Vagina (tissue), 2 donors: ENCODE data around the gene CISD1. TPM values are rescaled to one million over a fixed set of nuclear protein-coding genes. Genes with fewer than 3 reads are reported as not detected.

Experiments
- DNase-seq, 2 donors: peaks; one replicate each; pipeline ENCODE4 v3.0.0-alpha.2; 2017; ENCODE audit errors: extremely low spot score in 2 of 2
- H3K27ac ChIP-seq: fragments of 200-600 bp; sonication (generic); one replicate; pipeline ENCODE4 v1.5.1; 2019
- H3K27me3 ChIP-seq: fragments of 200-600 bp; sonication (generic); one replicate; pipeline ENCODE4 v1.5.1; 2019
- H3K36me3 ChIP-seq, 2 donors: fragments of 200-600 bp; sonication (generic); one replicate each; pipeline ENCODE4 v1.5.1; 2017 to 2019
- H3K4me1 ChIP-seq: fragments of 200-600 bp; sonication (generic); one replicate; pipeline ENCODE4 v1.5.1; 2019
- H3K4me3 ChIP-seq, 2 donors: fragments of 200-600 bp; sonication (generic); 1 replicate in 1 of 2; 2 replicates in 1 of 2; pipeline ENCODE4 v1.5.1; 2016 to 2019
- H3K9me3 ChIP-seq: fragments of 200-600 bp; sonication (generic); one replicate; pipeline ENCODE4 v1.5.1; 2019
- POLR2A ChIP-seq, 2 donors: fragments of 450-650 bp; IDR thresholded peaks; one replicate each; pipeline ENCODE4 v1.6.1; 2017; ENCODE audit warnings: antibody characterized with exemption in 2 of 2, mild to moderate bottlenecking in 2 of 2, moderate library complexity in 2 of 2
- POLR2AphosphoS5 ChIP-seq, 2 donors: sonication (generic); formaldehyde crosslinking; IDR thresholded peaks; one replicate each; pipeline ENCODE4 v1.9.0; 2017; ENCODE audit warnings: antibody characterized with exemption in 2 of 2, mild to moderate bottlenecking in 2 of 2, low read depth in 1 of 2; ENCODE audit not compliant: insufficient read depth in 1 of 2
- intact Hi-C: fragments of 100-400 bp; cut with DNase I; formaldehyde crosslinking; loops from one replicate; pipeline ENCODE4 v1.15.1; 2023
- total RNA-seq: library from RNA; depleted of rRNA; stranded (reverse); fragments of >200 nt; gene quantifications from one replicate; pipeline ENCODE4 v1.2.3, GENCODE V29; 2016
- TF ChIP-seq, protein P1 (sequence below), 3 experiments: fragments of 450-650 bp in 2 of 3; fragments of 200-600 bp in 1 of 3; sonication (generic) in 1 of 3; IDR thresholded peaks; one replicate each; pipeline ENCODE4 v1.5.1; 2017 to 2019; ENCODE audit warnings: antibody characterized with exemption in 3 of 3, mild to moderate bottlenecking in 2 of 3, moderate library complexity in 2 of 3

The CISD1 gene
- total RNA-seq, 1 donor from 2014 or later: 16.0 TPM

DNA sequence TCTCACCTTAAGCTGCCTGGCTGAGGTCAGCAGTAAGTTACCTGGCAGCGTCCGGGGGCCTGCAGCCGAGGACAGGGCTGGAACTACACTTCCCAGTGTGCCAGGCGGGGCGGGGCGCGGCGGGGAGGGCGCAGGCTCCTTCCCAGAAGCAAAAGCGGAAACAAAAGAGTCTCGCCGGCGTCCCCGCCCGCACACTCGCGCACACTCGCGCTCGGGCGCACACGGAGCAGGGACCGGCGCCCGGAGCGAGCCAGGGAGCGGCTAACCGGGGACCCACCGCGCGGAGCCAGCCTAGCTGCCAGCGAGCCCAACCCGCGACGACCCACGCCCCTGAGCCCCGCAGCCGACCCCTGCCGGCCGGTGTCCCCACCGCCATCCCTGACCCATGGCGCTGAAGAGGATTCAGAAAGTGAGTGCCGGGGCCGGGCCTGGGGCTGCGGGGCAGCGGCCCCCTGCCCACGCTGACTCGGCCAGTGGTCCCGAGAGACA is 65.9 kb downstream of the CISD1 start, which contains the start of gene UBE2D1:
Gene UBE2D1 (plus strand): TSS at position 190 of the 489 bp plus-strand sequence. CDS start 196 bp downstream, at position 386.
- Histone ChIP-seq H3K4me3 (peak within 1 kb of the TSS; percentile 86 to 97), H3K27me3 (no peaks in the 10 kb centered on the region), H3K4me1 (peaks cover 20% of the 10 kb centered on the region), H3K9me3 (no peaks in the 10 kb centered on the region), H3K27ac (peak within 1 kb of the TSS; percentile 76), H3K36me3 (no peaks in the 10 kb centered on the region)
- intact Hi-C loops: loop anchor here (2.0 kb wide), 1 partner anchor 66 kb away; the partner anchor contains the start of gene CISD1
- no peak for DNase-seq
- TF ChIP-seq, protein P1, sequence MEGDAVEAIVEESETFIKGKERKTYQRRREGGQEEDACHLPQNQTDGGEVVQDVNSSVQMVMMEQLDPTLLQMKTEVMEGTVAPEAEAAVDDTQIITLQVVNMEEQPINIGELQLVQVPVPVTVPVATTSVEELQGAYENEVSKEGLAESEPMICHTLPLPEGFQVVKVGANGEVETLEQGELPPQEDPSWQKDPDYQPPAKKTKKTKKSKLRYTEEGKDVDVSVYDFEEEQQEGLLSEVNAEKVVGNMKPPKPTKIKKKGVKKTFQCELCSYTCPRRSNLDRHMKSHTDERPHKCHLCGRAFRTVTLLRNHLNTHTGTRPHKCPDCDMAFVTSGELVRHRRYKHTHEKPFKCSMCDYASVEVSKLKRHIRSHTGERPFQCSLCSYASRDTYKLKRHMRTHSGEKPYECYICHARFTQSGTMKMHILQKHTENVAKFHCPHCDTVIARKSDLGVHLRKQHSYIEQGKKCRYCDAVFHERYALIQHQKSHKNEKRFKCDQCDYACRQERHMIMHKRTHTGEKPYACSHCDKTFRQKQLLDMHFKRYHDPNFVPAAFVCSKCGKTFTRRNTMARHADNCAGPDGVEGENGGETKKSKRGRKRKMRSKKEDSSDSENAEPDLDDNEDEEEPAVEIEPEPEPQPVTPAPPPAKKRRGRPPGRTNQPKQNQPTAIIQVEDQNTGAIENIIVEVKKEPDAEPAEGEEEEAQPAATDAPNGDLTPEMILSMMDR (IDR thresholded peaks at IDR 0.05): peak in 1 of 3 experiments; percentile 12
- peak in 1 of 2 donors; percentile 77 for TF ChIP-seq POLR2A (IDR thresholded peaks at IDR 0.05)
- TF ChIP-seq POLR2AphosphoS5 (IDR thresholded peaks at IDR 0.05; ENCODE audit: insufficient read depth in 1 of 2, low read depth in 1 of 2): peak in 1 of 2 donors; percentile 79

DNA sequence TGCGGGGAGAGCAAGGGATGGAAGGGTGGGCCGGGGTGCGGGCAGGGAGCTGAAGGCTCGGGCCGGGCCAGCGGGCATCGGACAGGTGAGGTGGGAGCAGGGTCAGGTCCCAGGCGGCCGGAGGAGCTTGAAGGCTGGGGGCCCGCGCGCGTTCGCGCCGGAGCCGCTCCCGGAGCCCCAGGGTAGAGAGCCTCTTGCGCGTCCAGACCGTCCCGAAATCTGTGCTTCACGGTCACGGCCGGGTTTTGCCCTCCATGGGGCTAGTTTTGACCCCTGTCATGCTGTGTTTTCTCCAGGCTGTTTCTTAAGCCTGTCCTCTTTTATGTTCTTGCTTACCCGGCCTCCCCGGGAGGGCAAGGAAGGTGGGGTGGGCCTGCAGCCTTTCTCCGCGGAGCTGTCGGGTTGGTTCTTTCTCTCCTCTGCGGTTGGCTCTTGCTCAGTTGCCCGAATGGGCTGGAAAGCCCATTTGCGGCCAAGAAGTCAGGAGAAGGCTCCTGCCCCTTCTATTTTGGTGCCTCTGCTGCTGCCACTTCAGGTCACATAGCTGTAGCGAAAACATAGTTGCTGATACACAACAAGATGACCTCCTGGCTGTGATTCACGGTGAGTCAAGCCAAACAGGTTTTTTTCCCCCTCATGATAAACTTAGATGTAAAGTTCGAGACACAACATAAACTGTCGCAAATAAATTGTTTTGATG is 66.5 kb downstream of the CISD1 start:
- H3K36me3 ChIP-seq: no peaks in the 10 kb centered on the region
- H3K9me3 ChIP-seq: no peaks in the 10 kb centered on the region
- peak overlapping the region; percentile 76 for H3K27ac ChIP-seq
- intact Hi-C loops: loop anchor here (2.0 kb wide), 1 partner anchor 67 kb away; the partner anchor contains the start of gene CISD1
- H3K4me1 ChIP-seq: peaks cover 20% of the 10 kb centered on the region
- DNase-seq: no peak
- TF ChIP-seq POLR2AphosphoS5 (IDR thresholded peaks at IDR 0.05; ENCODE audit: insufficient read depth in 1 of 2, low read depth in 1 of 2): no peak
- TF ChIP-seq, protein P1 (IDR thresholded peaks at IDR 0.05): no peak
- no peak for TF ChIP-seq POLR2A (IDR thresholded peaks at IDR 0.05)
- H3K4me3 ChIP-seq: peak overlapping the region; percentile 86 to 97
- no peaks in the 10 kb centered on the region for H3K27me3 ChIP-seq

DNA sequence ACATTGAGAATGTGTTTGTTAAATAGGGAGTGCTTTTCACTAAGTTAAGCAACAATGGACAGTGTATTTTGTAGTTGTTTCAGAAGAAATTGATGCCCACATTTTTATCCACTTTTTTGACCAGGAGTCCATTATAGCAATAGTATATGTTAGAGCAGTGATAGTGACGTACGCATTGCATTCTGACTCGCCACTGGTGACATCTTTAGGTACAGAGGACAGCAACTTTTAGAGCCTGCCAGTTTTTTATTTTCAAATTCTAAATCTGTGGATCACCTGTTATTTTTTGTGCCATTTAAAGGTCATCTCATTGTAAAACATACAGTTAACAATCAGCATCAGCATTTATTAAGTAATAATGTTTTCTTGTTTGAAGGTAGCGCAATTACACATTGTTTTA is 67.3 kb downstream of the CISD1 start:
- Histone ChIP-seq H3K27me3 (no peaks in the 10 kb centered on the region), H3K36me3 (no peaks in the 10 kb centered on the region), H3K27ac (no peak overlapping the region), H3K4me3 (peak overlapping the region; percentile 86 to 97), H3K9me3 (no peaks in the 10 kb centered on the region), H3K4me1 (peaks cover 20% of the 10 kb centered on the region)
- no peak for DNase-seq
- intact Hi-C loops: no loop called here
- TF ChIP-seq, protein P1 (IDR thresholded peaks at IDR 0.05): no peak
- TF ChIP-seq POLR2A (IDR thresholded peaks at IDR 0.05) (no peak), POLR2AphosphoS5 (IDR thresholded peaks at IDR 0.05; ENCODE audit: insufficient read depth in 1 of 2, low read depth in 1 of 2) (no peak)

Other genes with a start within 250 kb of the CISD1 start
- gene IPMK, start 1.3 kb upstream of the CISD1 start, total RNA-seq: 6.1 TPM
- gene UBE2D1, start 65.8 kb downstream of the CISD1 start, total RNA-seq: 10.1 TPM
- gene TFAM, start 116.2 kb downstream of the CISD1 start, total RNA-seq: 13.3 TPM
- gene BICC1, start 243.7 kb downstream of the CISD1 start, total RNA-seq: 15.2 TPM